Measurements from ENCODE around the gene DCUN1D2.

The DCUN1D2 gene

DNA sequence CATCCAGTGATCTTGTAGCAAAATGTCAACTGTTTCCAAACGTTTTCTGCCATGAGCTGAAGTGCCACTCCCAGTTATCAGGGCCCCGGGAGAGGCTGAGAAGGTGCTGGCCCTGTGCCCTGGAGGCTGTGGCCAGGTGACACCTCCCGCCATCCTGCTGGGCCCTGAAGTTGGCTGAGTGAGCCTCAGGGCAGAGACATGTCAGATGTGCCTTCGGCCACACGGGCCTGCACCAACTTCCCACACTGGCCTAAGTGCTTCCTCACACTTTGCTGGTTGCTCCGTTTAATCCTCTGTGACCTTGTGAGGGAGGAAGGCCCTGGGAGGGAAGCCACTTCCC is 42.0 kb downstream of the DCUN1D2 start:
- Histone ChIP-seq H3K4me1 (no peaks in the 10 kb centered on the region), H3K27ac (no peak overlapping the region), H3K9me3 (no peaks in the 10 kb centered on the region), H3K4me3 (no peak overlapping the region), H3K36me3 (peaks cover 0 to 9% (median 0%) of the 10 kb centered on the region in 3 donors), H3K27me3 (no peaks in the 10 kb centered on the region)
- intact Hi-C loops (cut with DNase I; ENCODE audit: low total_unique reads) = no loop called here
- TF ChIP-seq, protein P1, sequence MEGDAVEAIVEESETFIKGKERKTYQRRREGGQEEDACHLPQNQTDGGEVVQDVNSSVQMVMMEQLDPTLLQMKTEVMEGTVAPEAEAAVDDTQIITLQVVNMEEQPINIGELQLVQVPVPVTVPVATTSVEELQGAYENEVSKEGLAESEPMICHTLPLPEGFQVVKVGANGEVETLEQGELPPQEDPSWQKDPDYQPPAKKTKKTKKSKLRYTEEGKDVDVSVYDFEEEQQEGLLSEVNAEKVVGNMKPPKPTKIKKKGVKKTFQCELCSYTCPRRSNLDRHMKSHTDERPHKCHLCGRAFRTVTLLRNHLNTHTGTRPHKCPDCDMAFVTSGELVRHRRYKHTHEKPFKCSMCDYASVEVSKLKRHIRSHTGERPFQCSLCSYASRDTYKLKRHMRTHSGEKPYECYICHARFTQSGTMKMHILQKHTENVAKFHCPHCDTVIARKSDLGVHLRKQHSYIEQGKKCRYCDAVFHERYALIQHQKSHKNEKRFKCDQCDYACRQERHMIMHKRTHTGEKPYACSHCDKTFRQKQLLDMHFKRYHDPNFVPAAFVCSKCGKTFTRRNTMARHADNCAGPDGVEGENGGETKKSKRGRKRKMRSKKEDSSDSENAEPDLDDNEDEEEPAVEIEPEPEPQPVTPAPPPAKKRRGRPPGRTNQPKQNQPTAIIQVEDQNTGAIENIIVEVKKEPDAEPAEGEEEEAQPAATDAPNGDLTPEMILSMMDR (IDR thresholded peaks at IDR 0.05) = no peak
- DNase-seq = peak in 1 of 2 donors; percentile 44

DNA sequence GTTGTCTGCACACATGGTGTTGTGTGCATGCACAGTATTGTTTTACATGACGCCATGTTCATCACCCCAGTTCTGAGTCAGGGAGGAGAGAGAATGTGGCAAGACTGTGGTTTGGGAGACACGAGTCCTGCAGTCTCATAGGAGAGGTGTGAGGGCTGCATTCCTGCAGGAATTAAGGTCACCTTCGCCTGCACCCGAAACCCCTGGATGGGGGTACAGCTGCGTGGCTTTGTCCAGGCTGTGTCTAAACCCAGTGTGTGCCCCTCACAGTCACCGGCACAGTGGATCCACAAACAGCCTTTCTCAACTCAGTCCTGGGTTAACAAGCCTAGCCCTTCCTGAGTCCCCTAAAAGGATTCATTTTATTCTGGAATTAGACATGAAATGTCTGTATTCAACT is 42.9 kb downstream of the DCUN1D2 start:
- Histone ChIP-seq H3K4me3 (no peak overlapping the region), H3K9me3 (no peaks in the 10 kb centered on the region), H3K4me1 (no peaks in the 10 kb centered on the region), H3K36me3 (peaks cover 0 to 10% (median 3%) of the 10 kb centered on the region in 3 donors), H3K27me3 (no peaks in the 10 kb centered on the region), H3K27ac (no peak overlapping the region)
- TF ChIP-seq, protein P1 (IDR thresholded peaks at IDR 0.05) = no peak
- intact Hi-C loops (cut with DNase I; ENCODE audit: low total_unique reads) = no loop called here
- DNase-seq = peak in 1 of 2 donors; percentile 35

DNA sequence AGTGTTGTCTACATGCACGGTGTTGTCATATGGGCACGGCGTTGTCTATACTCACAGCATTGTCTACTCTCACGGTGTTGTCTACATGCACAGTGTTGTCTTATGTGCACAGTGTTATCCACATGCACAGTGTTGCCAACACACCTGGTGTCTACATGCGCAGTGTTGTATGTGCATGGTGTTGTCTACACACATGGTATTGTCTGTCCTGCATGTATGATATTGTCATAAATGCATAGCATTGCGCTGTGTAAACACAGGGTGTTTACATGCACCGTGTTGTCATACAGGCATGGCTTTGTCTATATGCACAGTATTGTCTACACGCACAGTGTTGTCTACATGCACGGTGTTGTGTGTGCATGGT is 44.0 kb downstream of the DCUN1D2 start:
- DNase-seq = no peak
- TF ChIP-seq, protein P1 (IDR thresholded peaks at IDR 0.05) = no peak
- H3K4me1 ChIP-seq = no peaks in the 10 kb centered on the region
- intact Hi-C loops (cut with DNase I; ENCODE audit: low total_unique reads) = no loop called here
- H3K27me3 ChIP-seq = no peaks in the 10 kb centered on the region
- no peaks in the 10 kb centered on the region for H3K9me3 ChIP-seq
- H3K4me3 ChIP-seq = no peak overlapping the region
- H3K36me3 ChIP-seq = peaks cover 0 to 19% (median 3%) of the 10 kb centered on the region in 3 donors
- H3K27ac ChIP-seq = no peak overlapping the region

DNA sequence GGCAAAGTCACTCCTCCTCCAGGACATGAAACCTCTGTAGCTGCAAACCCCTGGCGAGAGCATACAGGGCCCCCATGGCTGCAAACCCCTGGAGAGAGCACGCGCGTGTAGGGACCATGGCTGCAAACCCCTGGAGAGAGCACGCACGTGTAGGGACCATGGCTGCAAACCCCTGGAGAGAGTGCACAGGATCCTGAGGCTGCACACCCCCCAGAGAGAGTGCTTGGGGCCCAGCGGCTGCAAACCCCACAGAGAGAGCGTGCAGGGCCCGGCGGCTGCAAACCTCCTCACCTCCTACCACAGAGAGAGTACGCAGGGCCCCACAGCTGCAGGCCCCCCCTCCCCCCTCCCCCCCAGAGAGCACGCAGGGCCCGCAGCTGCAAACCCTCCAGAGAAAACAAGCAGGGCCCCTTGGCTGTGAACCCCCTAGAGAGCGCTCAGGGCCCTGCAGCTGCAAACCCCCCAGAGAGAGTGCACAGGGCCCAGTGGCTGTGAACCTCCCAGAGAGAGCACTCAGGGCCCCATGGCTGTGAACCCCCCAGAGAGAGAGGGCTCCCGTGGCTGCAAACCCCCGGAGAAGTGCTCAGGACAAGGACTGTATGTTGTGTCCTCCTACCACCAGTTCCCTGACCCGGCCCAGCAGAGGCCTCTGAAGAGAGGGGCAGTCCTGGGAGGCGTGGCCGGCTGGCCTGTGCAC is 44.6 kb downstream of the DCUN1D2 start:
- TF ChIP-seq, protein P1 (IDR thresholded peaks at IDR 0.05) = no peak
- intact Hi-C loops (cut with DNase I; ENCODE audit: low total_unique reads) = no loop called here
- no peak overlapping the region for H3K27ac ChIP-seq
- H3K27me3 ChIP-seq = no peaks in the 10 kb centered on the region
- DNase-seq = peak in 1 of 2 donors; percentile 48
- peaks cover 0 to 19% (median 4%) of the 10 kb centered on the region in 3 donors for H3K36me3 ChIP-seq
- H3K9me3 ChIP-seq = no peaks in the 10 kb centered on the region
- H3K4me3 ChIP-seq = no peak overlapping the region
- H3K4me1 ChIP-seq = no peaks in the 10 kb centered on the region

DNA sequence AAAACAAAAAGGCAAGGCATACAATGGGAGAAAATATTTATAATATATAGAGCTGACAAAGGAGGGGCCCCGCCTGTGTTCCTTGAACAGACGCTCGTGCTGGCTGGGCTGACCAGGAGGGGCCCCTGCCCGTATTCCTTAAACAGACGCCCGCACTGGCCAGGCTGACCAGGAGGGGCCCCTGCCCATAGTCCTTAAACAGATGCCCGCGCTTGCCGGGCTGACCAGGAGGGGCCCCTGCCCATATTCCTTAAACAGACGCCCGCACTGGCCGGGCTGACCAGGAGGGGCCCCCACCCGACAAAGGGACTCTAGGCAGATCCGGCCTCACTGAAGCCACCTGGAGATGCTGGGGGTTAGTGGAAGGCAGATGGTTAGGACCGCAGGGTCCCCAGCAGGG is 46.5 kb downstream of the DCUN1D2 start:
- H3K9me3 ChIP-seq = no peaks in the 10 kb centered on the region
- peak in 1 of 2 donors; percentile 28 for DNase-seq
- no peaks in the 10 kb centered on the region for H3K27me3 ChIP-seq
- TF ChIP-seq, protein P1 (IDR thresholded peaks at IDR 0.05) = no peak
- no peaks in the 10 kb centered on the region for H3K4me1 ChIP-seq
- intact Hi-C loops (cut with DNase I; ENCODE audit: low total_unique reads) = no loop called here
- H3K4me3 ChIP-seq = no peak overlapping the region
- H3K36me3 ChIP-seq = peaks cover 0 to 19% (median 7%) of the 10 kb centered on the region in 3 donors
- H3K27ac ChIP-seq = no peak overlapping the region

DNA sequence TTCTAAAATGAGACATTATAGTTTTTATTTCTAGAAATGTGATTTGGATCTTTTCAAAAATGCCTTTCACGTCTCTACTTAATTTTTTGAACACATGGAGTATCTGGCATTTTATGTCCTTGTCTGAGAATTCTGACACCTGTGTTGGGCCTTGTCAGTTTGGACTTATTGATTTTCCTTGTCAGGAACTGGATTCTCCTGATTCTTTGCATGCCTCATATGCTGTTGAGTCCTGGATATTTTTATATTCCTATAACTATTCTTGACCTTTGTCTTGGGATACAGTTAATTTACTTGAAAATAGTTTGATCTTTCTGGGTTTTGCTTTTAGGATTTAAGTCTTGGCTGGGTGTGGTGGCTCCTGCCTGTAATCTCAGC is 47.5 kb downstream of the DCUN1D2 start:
- H3K27ac ChIP-seq = no peak overlapping the region
- no peak overlapping the region for H3K4me3 ChIP-seq
- no peaks in the 10 kb centered on the region for H3K27me3 ChIP-seq
- no peaks in the 10 kb centered on the region for H3K9me3 ChIP-seq
- TF ChIP-seq, protein P1 (IDR thresholded peaks at IDR 0.05) = no peak
- intact Hi-C loops (cut with DNase I; ENCODE audit: low total_unique reads) = no loop called here
- no peaks in the 10 kb centered on the region for H3K4me1 ChIP-seq
- no peak for DNase-seq
- peaks cover 0 to 19% (median 7%) of the 10 kb centered on the region in 3 donors for H3K36me3 ChIP-seq

All from tibial artery (tissue), 4 donors.